ENCODE data around the gene CCDC93. TPM values are rescaled to one million over a fixed set of nuclear protein-coding genes. Genes with fewer than 3 reads are reported as not detected.

Gene CCDC93
- total and polyA plus RNA-seq, 4 donors: 9.6 to 45.6 (median 24.2) TPM

GRCh38 chr2:118049140-118049815 is 35.4 kb upstream of the CCDC93 start:
- ATAC-seq (ENCODE audit: insufficient read depth, low FRiP score) (no peak), DNase-seq (no peak)
- WGBS, 2 donors: 56 to 60% methylated on average over 3 of the region's 3 CpGs
- Histone ChIP-seq H3K4me3 (no peak overlapping the region), H3K36me3 (ENCODE audit: control insufficient read depth in 4 of 4, insufficient read depth in 4 of 4, low read length in 4 of 4) (no peaks in the 10 kb centered on the region), H3K27me3 (ENCODE audit: control insufficient read depth in 3 of 3, insufficient read depth in 3 of 3, low read length in 2 of 3) (peaks cover 0 to 39% (median 20%) of the 10 kb centered on the region in 3 donors), H3K9ac (ENCODE audit: insufficient read depth in 1 of 2, low read length in 2 of 2) (no peak overlapping the region), H3K4me1 (ENCODE audit: control insufficient read depth in 5 of 5, insufficient read depth in 5 of 5, low read length in 5 of 5) (peaks cover 0 to 16% (median 0%) of the 10 kb centered on the region in 5 donors), H3K27ac (ENCODE audit: low read depth in 1 of 2, low read length in 1 of 2) (no peak overlapping the region), H3K9me3 (ENCODE audit: control insufficient read depth in 4 of 4, insufficient read depth in 3 of 4, low read length in 3 of 4) (no peaks in the 10 kb centered on the region)
- no peak for TF ChIP-seq CTCF (IDR thresholded peaks at IDR 0.05; ENCODE audit: control extremely low read depth, extremely low read depth)

GRCh38 chr2:118048401-118048800 is 34.5 kb upstream of the CCDC93 start:
- Histone ChIP-seq H3K27ac (ENCODE audit: low read depth in 1 of 2, low read length in 1 of 2) (no peak overlapping the region), H3K4me3 (no peak overlapping the region), H3K9ac (ENCODE audit: insufficient read depth in 1 of 2, low read length in 2 of 2) (peak overlapping the region in 1 of 2 donors; percentile 11), H3K27me3 (ENCODE audit: control insufficient read depth in 3 of 3, insufficient read depth in 3 of 3, low read length in 2 of 3) (peaks cover 0 to 35% (median 20%) of the 10 kb centered on the region in 3 donors), H3K9me3 (ENCODE audit: control insufficient read depth in 4 of 4, insufficient read depth in 3 of 4, low read length in 3 of 4) (no peaks in the 10 kb centered on the region), H3K36me3 (ENCODE audit: control insufficient read depth in 4 of 4, insufficient read depth in 4 of 4, low read length in 4 of 4) (no peaks in the 10 kb centered on the region), H3K4me1 (ENCODE audit: control insufficient read depth in 5 of 5, insufficient read depth in 5 of 5, low read length in 5 of 5) (peaks cover 0 to 16% (median 0%) of the 10 kb centered on the region in 5 donors)
- ATAC-seq (ENCODE audit: insufficient read depth, low FRiP score) (no peak), DNase-seq (no peak)
- WGBS, 2 donors: 79 to 80% methylated on average over 3 of the region's 3 CpGs
- TF ChIP-seq CTCF (IDR thresholded peaks at IDR 0.05; ENCODE audit: control extremely low read depth, extremely low read depth): no peak

GRCh38 chr2:118047380-118047826 is 33.5 kb upstream of the CCDC93 start:
- 61 to 62% methylated on average over 3 of the region's 3 CpGs for WGBS, 2 donors
- Histone ChIP-seq H3K9ac (ENCODE audit: insufficient read depth in 1 of 2, low read length in 2 of 2) (no peak overlapping the region), H3K4me3 (no peak overlapping the region), H3K36me3 (ENCODE audit: control insufficient read depth in 4 of 4, insufficient read depth in 4 of 4, low read length in 4 of 4) (no peaks in the 10 kb centered on the region), H3K27me3 (ENCODE audit: control insufficient read depth in 3 of 3, insufficient read depth in 3 of 3, low read length in 2 of 3) (peaks cover 0 to 28% (median 23%) of the 10 kb centered on the region in 3 donors), H3K4me1 (ENCODE audit: control insufficient read depth in 5 of 5, insufficient read depth in 5 of 5, low read length in 5 of 5) (peaks cover 0 to 16% (median 0%) of the 10 kb centered on the region in 5 donors), H3K9me3 (ENCODE audit: control insufficient read depth in 4 of 4, insufficient read depth in 3 of 4, low read length in 3 of 4) (no peaks in the 10 kb centered on the region), H3K27ac (ENCODE audit: low read depth in 1 of 2, low read length in 1 of 2) (no peak overlapping the region)
- DNase-seq (no peak), ATAC-seq (ENCODE audit: insufficient read depth, low FRiP score) (peak; percentile 69)
- no peak for TF ChIP-seq CTCF (IDR thresholded peaks at IDR 0.05; ENCODE audit: control extremely low read depth, extremely low read depth)
